ENCODE measurements around the gene SNX25. TPM values are rescaled to one million over a fixed set of nuclear protein-coding genes. Genes with fewer than 3 reads are reported as not detected.
"Not testable (repeated sequence)": the region's sequence is repeated elsewhere in the genome, so short reads cannot be mapped to it uniquely, and the experiment has no call there.

SNX25 gene
- total and polyA plus RNA-seq, 8 donors = 4.8 to 15.0 (median 10.9) TPM

DNA sequence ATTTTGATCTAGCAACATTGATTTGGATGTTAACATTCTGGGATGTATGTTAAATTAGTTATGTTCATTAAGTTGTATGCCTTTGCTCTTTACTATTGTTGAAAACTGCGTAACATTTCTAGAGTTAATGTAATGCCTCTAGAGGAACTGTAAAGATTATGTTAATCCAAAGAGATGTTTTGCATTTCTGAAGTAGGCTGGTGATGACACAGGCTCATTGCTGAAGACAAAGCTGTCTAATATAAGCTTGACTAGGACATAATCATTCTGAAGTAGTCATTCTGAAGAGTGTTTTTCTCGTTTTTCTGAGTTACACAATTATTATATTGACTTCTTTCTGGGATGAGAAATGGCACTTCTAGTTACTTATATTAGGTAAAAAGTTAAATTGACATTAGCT, 113.4 kb downstream of the SNX25 start:
- Histone ChIP-seq H3K4me1 (no peaks in the 10 kb centered on the region), H3K27ac (no peak overlapping the region), H3K27me3 (no peaks in the 10 kb centered on the region), H3K9me3 (no peaks in the 10 kb centered on the region), H3K36me3 (peaks cover 0 to 5% (median 0%) of the 10 kb centered on the region in 3 donors), H3K4me3 (no peak overlapping the region)
- TF ChIP-seq, protein P1, sequence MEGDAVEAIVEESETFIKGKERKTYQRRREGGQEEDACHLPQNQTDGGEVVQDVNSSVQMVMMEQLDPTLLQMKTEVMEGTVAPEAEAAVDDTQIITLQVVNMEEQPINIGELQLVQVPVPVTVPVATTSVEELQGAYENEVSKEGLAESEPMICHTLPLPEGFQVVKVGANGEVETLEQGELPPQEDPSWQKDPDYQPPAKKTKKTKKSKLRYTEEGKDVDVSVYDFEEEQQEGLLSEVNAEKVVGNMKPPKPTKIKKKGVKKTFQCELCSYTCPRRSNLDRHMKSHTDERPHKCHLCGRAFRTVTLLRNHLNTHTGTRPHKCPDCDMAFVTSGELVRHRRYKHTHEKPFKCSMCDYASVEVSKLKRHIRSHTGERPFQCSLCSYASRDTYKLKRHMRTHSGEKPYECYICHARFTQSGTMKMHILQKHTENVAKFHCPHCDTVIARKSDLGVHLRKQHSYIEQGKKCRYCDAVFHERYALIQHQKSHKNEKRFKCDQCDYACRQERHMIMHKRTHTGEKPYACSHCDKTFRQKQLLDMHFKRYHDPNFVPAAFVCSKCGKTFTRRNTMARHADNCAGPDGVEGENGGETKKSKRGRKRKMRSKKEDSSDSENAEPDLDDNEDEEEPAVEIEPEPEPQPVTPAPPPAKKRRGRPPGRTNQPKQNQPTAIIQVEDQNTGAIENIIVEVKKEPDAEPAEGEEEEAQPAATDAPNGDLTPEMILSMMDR (IDR thresholded peaks at IDR 0.05) = no peak
- ATAC-seq = no peak
- intact Hi-C loops (cut with DNase I) = no loop called here
- FAIRE-seq = no peak
- no peak for DNase-seq
- WGBS, 2 donors = 76 to 82% methylated on average over 2 of the region's 2 CpGs

DNA sequence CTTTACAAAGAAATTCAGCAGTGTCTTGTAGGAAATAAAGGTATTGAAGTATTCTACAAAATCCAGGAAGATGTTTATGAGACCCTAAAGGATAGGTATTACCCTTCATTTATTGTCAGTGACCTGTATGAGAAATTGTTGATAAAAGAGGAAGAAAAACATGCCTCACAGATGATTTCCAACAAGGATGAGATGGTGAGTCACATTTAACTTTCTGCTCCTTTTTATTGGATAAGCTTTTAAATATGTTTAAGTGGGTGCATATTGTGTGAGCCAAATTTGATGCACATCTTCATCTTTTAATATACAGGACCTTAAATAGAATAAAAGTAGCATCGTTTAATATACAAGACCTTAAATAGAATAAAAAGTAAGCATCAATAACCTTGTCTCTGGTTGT, 114.2 kb downstream of the SNX25 start:
- TF ChIP-seq, protein P1 (IDR thresholded peaks at IDR 0.05) = no peak
- Histone ChIP-seq H3K4me3 (no peak overlapping the region), H3K9me3 (no peaks in the 10 kb centered on the region), H3K27me3 (no peaks in the 10 kb centered on the region), H3K27ac (no peak overlapping the region), H3K4me1 (no peaks in the 10 kb centered on the region), H3K36me3 (peaks cover 0 to 5% (median 0%) of the 10 kb centered on the region in 3 donors)
- FAIRE-seq = no peak
- ATAC-seq = no peak
- intact Hi-C loops (cut with DNase I) = no loop called here
- no peak for DNase-seq
- WGBS, 2 donors = 94 to 97% methylated on average over 1 of the region's 1 CpG

DNA sequence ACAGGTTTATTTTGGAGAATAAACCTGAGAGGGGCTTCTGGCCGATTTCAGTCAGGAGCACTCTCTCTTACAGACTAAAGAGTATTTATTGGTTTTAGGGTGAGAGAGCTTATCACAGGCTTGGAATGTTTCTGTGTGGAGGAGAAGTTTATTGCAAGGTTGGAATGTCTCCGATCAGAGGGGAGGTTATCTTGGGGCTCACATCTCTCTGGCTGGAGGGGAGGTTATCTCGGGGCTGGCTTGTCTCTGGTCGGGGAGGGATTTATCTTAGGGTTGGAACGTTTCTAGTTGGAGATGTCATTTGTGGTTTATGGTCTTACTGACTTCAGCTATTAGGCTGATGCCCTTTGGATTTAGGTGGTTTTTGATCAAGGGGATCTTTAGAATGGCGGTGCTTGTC, 115.0 kb downstream of the SNX25 start:
- H3K27ac ChIP-seq; H3K4me3 ChIP-seq; H3K27me3 ChIP-seq; intact Hi-C loops (cut with DNase I); H3K36me3 ChIP-seq; ATAC-seq; DNase-seq; FAIRE-seq; H3K4me1 ChIP-seq; H3K9me3 ChIP-seq: not testable (repeated sequence)
- WGBS, 2 donors = 84 to 92% methylated on average over 6 of the region's 6 CpGs

DNA sequence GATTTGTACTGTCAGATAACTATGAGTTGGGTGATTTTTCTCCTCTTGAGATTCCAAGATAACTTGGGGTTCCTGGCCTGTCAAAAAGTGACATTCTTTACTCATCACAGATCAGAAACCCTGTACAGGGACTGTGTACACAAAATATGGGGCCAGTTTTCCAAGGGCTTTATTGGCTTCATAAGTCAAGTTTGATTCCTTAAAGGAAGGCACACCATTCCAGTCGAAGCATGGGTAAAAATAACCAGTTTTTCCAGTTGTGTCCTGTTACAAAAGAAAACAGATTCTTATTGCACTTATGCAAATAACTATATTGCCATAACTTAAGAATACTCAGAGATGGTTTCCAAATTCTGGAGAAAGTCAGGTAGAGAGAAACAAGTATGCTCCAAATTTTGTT, 116.3 kb downstream of the SNX25 start:
- FAIRE-seq; H3K4me3 ChIP-seq; H3K36me3 ChIP-seq; H3K27me3 ChIP-seq; intact Hi-C loops (cut with DNase I); ATAC-seq; H3K9me3 ChIP-seq; H3K4me1 ChIP-seq; DNase-seq; H3K27ac ChIP-seq: not testable (repeated sequence)
- WGBS, 2 donors = 13 to 16% methylated on average over 1 of the region's 1 CpG

DNA sequence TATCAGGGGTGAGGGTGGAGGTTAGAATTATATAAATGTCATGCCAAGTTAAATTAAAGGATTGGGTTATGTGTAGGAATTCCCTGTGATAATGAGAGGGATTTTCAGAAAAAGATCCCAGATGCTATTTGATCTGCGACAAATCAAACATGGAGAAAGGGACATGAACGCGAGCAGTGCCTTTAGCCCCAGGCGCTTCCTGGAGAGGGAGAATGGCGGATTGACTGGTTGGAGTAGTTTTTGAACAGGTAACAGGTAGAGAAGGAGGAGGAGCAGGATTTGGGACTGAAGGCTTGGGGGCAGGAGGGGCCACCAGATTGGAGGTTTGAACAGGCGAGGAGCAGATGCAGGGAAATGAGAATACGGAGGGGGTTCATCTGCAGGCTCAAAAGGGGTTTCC, 119.2 kb downstream of the SNX25 start:
- no peak overlapping the region for H3K4me3 ChIP-seq
- no peaks in the 10 kb centered on the region for H3K9me3 ChIP-seq
- FAIRE-seq = no peak
- DNase-seq = no peak
- H3K27ac ChIP-seq = no peak overlapping the region
- TF ChIP-seq, protein P1 (IDR thresholded peaks at IDR 0.05) = no peak
- H3K27me3 ChIP-seq = no peaks in the 10 kb centered on the region
- ATAC-seq = no peak
- 83 to 96% methylated on average over 7 of the region's 7 CpGs for WGBS, 2 donors
- intact Hi-C loops (cut with DNase I) = no loop called here
- H3K36me3 ChIP-seq = peaks cover 0 to 3% (median 0%) of the 10 kb centered on the region in 3 donors
- H3K4me1 ChIP-seq = no peaks in the 10 kb centered on the region

DNA sequence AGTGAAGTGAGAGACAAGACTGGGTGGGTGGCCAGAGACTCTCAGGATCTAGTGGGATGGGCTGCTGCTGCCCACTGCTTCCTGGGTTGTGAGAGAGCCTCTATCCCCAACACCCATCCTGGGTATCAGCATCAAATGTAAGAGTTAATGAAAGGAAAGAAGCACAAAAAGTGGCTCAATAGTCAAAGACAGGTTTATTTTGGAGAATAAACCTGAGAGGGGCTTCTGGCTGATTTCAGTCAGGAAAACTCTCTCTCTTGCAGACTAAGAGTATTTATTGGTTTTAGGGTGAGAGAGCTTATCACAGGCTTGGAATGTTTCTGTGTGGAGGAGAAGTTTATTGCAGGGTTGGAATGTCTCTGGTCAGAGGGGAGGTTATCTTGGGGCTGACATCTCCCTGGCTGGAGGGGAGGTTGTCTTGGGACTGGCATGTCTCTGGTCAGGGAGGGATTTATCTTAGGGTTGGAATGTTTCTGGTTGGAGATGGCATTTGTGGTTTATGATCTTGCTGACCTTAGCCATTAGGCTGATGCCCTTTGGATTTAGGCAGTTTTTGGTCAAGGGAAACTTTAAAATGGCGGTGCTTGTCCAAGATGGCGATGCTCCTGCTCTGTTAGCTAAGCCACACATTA, 120.6 kb downstream of the SNX25 start:
- H3K27ac ChIP-seq; intact Hi-C loops (cut with DNase I); FAIRE-seq; H3K4me3 ChIP-seq; H3K9me3 ChIP-seq; H3K27me3 ChIP-seq; DNase-seq; ATAC-seq; H3K4me1 ChIP-seq; H3K36me3 ChIP-seq: not testable (repeated sequence)
- 97 to 100% methylated on average over 2 of the region's 2 CpGs for WGBS, 2 donors
